ENCODE data around the gene GALK2. TPM values are rescaled to one million over a fixed set of nuclear protein-coding genes. Genes with fewer than 3 reads are reported as not detected.

GALK2 gene
- total RNA-seq, 1 experiment from 2014 or later, result 29.0 TPM

Small RNAs within 50 kb of the gene (microRNA-seq; reads per million reads assigned to microRNA genes)
- gene MIR4716 (ENCODE audit: borderline number of aligned reads, borderline replicate concordance), result not detected

Other genes with a start within 250 kb of the GALK2 start
- gene SHC4, start 206.3 kb upstream of the GALK2 start, total RNA-seq (2021), result 0.18 and 0.44 TPM in 2 replicates
- gene SECISBP2L, start 123.8 kb upstream of the GALK2 start, total RNA-seq (2021), result 31.2 and 33.2 TPM in 2 replicates
- 47.8 and 71.8 TPM in 2 replicates for gene COPS2, start 14.6 kb upstream of the GALK2 start, total RNA-seq (2021)